H9 (cell line): ENCODE results near the gene ELAC2. TPM values are rescaled to one million over a fixed set of nuclear protein-coding genes. Genes with fewer than 3 reads are reported as not detected.

Experiments
- DNase-seq: peaks from one replicate; pipeline ENCODE4 v3.0.0-alpha.2; 2017
- H2AFZ ChIP-seq: one replicate; pipeline ENCODE4 v1.6.1; 2013; ENCODE audit warnings: mild to moderate bottlenecking, low read length, control low read depth, moderate library complexity
- H2AK5ac ChIP-seq: 2 replicates; pipeline ENCODE4 v1.6.1; 2013; ENCODE audit warnings: low read length, control low read depth, mixed read lengths; ENCODE audit not compliant: insufficient read length
- H2BK120ac ChIP-seq: one replicate; pipeline ENCODE4 v1.6.1; 2013; ENCODE audit warnings: low read depth, mild to moderate bottlenecking, low read length, control low read depth, inconsistent platforms; ENCODE audit not compliant: poor library complexity, severe bottlenecking
- H2BK12ac ChIP-seq: 2 replicates; pipeline ENCODE4 v1.6.1; 2013; ENCODE audit warnings: low read length, control low read depth, mixed read lengths, low read depth; ENCODE audit not compliant: insufficient read length
- H2BK15ac ChIP-seq: 2 replicates; pipeline ENCODE4 v1.6.1; 2013; ENCODE audit warnings: low read depth, low read length, control low read depth
- H2BK20ac ChIP-seq: one replicate; pipeline ENCODE4 v1.6.1; 2013; ENCODE audit warnings: low read depth, mild to moderate bottlenecking, low read length, control low read depth, inconsistent platforms; ENCODE audit not compliant: poor library complexity, severe bottlenecking
- H2BK5ac ChIP-seq: 2 replicates; pipeline ENCODE4 v1.6.1; 2013; ENCODE audit warnings: low read length, control low read depth, mixed read lengths; ENCODE audit not compliant: insufficient read length
- H3K14ac ChIP-seq: 2 replicates; pipeline ENCODE4 v1.6.1; 2013; ENCODE audit warnings: low read length, control low read depth; ENCODE audit not compliant: insufficient read depth
- H3K18ac ChIP-seq: 2 replicates; pipeline ENCODE4 v1.6.1; 2013; ENCODE audit warnings: low read depth, mild to moderate bottlenecking, mixed read lengths, low read length, control low read depth; ENCODE audit not compliant: insufficient read length
- H3K23ac ChIP-seq: 2 replicates; pipeline ENCODE4 v1.6.1; 2013; ENCODE audit warnings: low read length, control low read depth, mixed read lengths, low read depth; ENCODE audit not compliant: insufficient read length
- H3K23me2 ChIP-seq: 2 replicates; pipeline ENCODE4 v1.6.1; 2013; ENCODE audit warnings: low read depth, mild to moderate bottlenecking, mixed read lengths, low read length, control low read depth; ENCODE audit not compliant: insufficient read length, poor library complexity, severe bottlenecking
- H3K27ac ChIP-seq: 2 replicates; pipeline ENCODE4 v1.5.1; 2013; ENCODE audit warnings: low read length, control low read depth, mixed read lengths, low read depth; ENCODE audit not compliant: insufficient read length
- H3K27me3 ChIP-seq: 2 replicates; pipeline ENCODE4 v1.6.1; 2013; ENCODE audit warnings: low read length, control low read depth, inconsistent platforms; ENCODE audit not compliant: insufficient read depth
- H3K4ac ChIP-seq: 2 replicates; pipeline ENCODE4 v1.6.1; 2013; ENCODE audit warnings: low read depth, mild to moderate bottlenecking, control low read depth, inconsistent platforms, low read length, moderate library complexity
- H3K4me1 ChIP-seq: 2 replicates; pipeline ENCODE4 v1.6.1; 2013; ENCODE audit warnings: low read length, control low read depth, inconsistent platforms; ENCODE audit not compliant: insufficient read depth
- H3K4me2 ChIP-seq: 2 replicates; pipeline ENCODE4 v1.6.1; 2013; ENCODE audit warnings: low read length, control low read depth, mixed read lengths; ENCODE audit not compliant: insufficient read length, insufficient read depth
- H3K56ac ChIP-seq: 2 replicates; pipeline ENCODE4 v1.6.1; 2013; ENCODE audit warnings: low read depth, mild to moderate bottlenecking, mixed read lengths, low read length, control low read depth; ENCODE audit not compliant: insufficient read length
- H3K79me1 ChIP-seq: 2 replicates; pipeline ENCODE4 v1.6.1; 2013; ENCODE audit warnings: low read depth, mild to moderate bottlenecking, moderate library complexity, low read length, control low read depth, inconsistent platforms; ENCODE audit not compliant: insufficient read depth, poor library complexity, severe bottlenecking
- H3K79me2 ChIP-seq: 2 replicates; pipeline ENCODE4 v1.6.1; 2013; ENCODE audit warnings: low read length, control low read depth, inconsistent platforms; ENCODE audit not compliant: insufficient read depth
- H3K9ac ChIP-seq: 2 replicates; pipeline ENCODE4 v1.6.1; 2013; ENCODE audit warnings: low read length, control low read depth, mixed read lengths; ENCODE audit not compliant: insufficient read length; ENCODE audit errors: extremely low read depth
- H3K9me3 ChIP-seq: one replicate; pipeline ENCODE4 v1.6.1; 2013; ENCODE audit warnings: low read depth, low read length, inconsistent platforms; ENCODE audit not compliant: control insufficient read depth
- H3T11ph ChIP-seq: one replicate; pipeline ENCODE4 v1.6.1; 2013; ENCODE audit warnings: mild to moderate bottlenecking, low read length, control low read depth, inconsistent platforms
- H4K20me1 ChIP-seq: one replicate; pipeline ENCODE4 v1.6.1; 2013; ENCODE audit not compliant: control insufficient read depth, insufficient read length, insufficient read depth
- H4K5ac ChIP-seq: 2 replicates; pipeline ENCODE4 v1.6.1; 2013; ENCODE audit warnings: low read depth, mild to moderate bottlenecking, mixed read lengths, low read length, control low read depth; ENCODE audit not compliant: insufficient read length
- H4K8ac ChIP-seq: replicated peaks from 2 replicates; pipeline ENCODE4 v1.6.1; 2013; ENCODE audit warnings: low read length, control low read depth, mixed read lengths, low read depth; ENCODE audit not compliant: insufficient read length
- H4K91ac ChIP-seq: 2 replicates; pipeline ENCODE4 v1.6.1; 2013; ENCODE audit warnings: low read depth, mild to moderate bottlenecking, moderate library complexity, mixed read lengths, low read length, control low read depth; ENCODE audit not compliant: insufficient read length
- H3K27ac Mint-ChIP-seq, 3 experiments: 2 replicates in 2 of 3; 3 replicates in 1 of 3; pipeline ENCODE4 v1.8.0; 2020 to 2021; ENCODE audit warnings: mixed read lengths in 3 of 3, mild to moderate bottlenecking in 1 of 3, moderate library complexity in 1 of 3
- H3K27me3 Mint-ChIP-seq: 2 replicates; pipeline ENCODE4 v1.8.0; 2021; ENCODE audit warnings: low read depth, mild to moderate bottlenecking, moderate library complexity, mixed read lengths
- H3K36me3 Mint-ChIP-seq, 3 experiments: 2 replicates in 2 of 3; 3 replicates in 1 of 3; pipeline ENCODE4 v1.8.0; 2020 to 2021; ENCODE audit warnings: low read depth in 3 of 3, mixed read lengths in 3 of 3; ENCODE audit not compliant: insufficient read depth in 1 of 3
- H3K4me1 Mint-ChIP-seq, 2 experiments: 2 replicates each; pipeline ENCODE4 v1.8.0; 2020; ENCODE audit warnings: mixed read lengths in 2 of 2
- H3K4me3 Mint-ChIP-seq, 2 experiments: 2 replicates in 1 of 2; 3 replicates in 1 of 2; pipeline ENCODE4 v1.8.0; 2020 to 2021; ENCODE audit warnings: mild to moderate bottlenecking in 2 of 2, mixed read lengths in 2 of 2, moderate library complexity in 1 of 2
- H3K9me3 Mint-ChIP-seq, 2 experiments: 2 replicates in 1 of 2; 3 replicates in 1 of 2; pipeline ENCODE4 v1.8.0; 2020; ENCODE audit warnings: mild to moderate bottlenecking in 2 of 2, mixed read lengths in 2 of 2, moderate library complexity in 1 of 2
- WGBS: extraction: QIAGEN DNeasy Blood & Tissue Kit; methylation state at CpG from one replicate; pipeline ENCODE4 v1.1.7; 2013; ENCODE audit warnings: missing lambda C conversion rate, low lambda C conversion rate, mixed read lengths; ENCODE audit not compliant: insufficient read length; ENCODE audit errors: extremely low coverage; 5-methylcytosine and 5-hydroxymethylcytosine counted together
- total RNA-seq: library from RNA; stranded (reverse); gene quantifications from 2 replicates; pipeline ENCODE4 v1.2.1, GENCODE V29; 2021
- TF ChIP-seq, protein P1 (sequence below): fragments of 200-600 bp; sonication (generic); conservative IDR thresholded peaks from 3 replicates; pipeline ENCODE4 v1.8.0; 2021; ENCODE audit warnings: antibody characterized with exemption, mild to moderate bottlenecking

Gene ELAC2
- total RNA-seq, 1 experiment from 2014 or later = 90.7 TPM

DNA sequence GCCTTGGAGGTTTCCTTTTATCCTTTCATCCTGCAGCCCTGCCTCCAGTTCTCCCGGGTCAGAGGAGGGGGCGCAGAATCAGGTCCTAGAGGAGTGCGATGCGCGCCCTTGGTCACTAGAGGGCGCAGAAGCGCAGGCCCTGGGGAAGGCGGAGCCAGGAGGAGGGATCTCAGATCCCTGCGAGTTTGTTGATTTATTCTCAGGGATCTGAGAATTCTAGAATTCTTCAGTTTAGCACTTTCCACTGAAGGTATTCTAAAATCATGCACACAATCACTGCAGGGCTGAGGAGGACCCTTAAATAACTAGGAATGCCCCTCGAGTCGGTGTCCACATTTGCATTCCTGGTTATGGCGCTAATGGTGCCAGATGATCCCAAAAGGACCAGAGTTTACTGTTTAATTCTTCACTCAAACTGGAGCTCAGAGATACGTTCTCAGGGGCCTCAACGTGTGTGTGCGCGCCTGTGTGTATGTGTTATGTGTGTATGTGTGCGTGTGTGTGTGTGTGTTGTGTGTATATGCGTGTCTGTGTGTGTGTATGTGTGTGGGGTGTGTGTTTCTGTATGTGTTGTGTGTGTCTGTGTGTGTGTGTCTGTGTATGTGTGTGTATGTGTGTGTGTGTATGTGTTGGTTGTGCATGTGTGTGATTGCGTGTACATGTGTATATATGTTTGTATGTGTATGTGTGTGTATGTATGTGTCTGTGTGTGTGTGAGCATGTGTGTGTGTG lies 6.9 kb upstream of the ELAC2 start:
- H3K27ac Mint-ChIP-seq = no peak overlapping the region
- Histone ChIP-seq H2BK120ac (no peak overlapping the region), H2AFZ (no peak overlapping the region), H3K4ac (no peak overlapping the region), H4K8ac (no peak overlapping the region), H3K4me1 (no peaks in the 10 kb centered on the region; the same call in 1 of the 2 replicates), H2BK20ac (no peak overlapping the region), H2BK12ac (no peak overlapping the region), H2AK5ac (no peak overlapping the region), H3K79me1 (no peaks in the 10 kb centered on the region), H4K20me1 (no peaks in the 10 kb centered on the region), H3K18ac (no peak overlapping the region), H3K9me3 (no peaks in the 10 kb centered on the region), H3T11ph (no peak overlapping the region), H3K9ac (no peak overlapping the region), H2BK5ac (no peak overlapping the region), H3K27me3 (no peaks in the 10 kb centered on the region), H3K56ac (no peak overlapping the region), H2BK15ac (no peak overlapping the region), H4K5ac (no peak overlapping the region), H3K23ac (no peak overlapping the region), H3K79me2 (no peaks in the 10 kb centered on the region), H3K4me2 (peak overlapping the region; percentile 28), H4K91ac (no peak overlapping the region), H3K14ac (no peak overlapping the region), H3K23me2 (no peaks in the 10 kb centered on the region), H3K27ac (no peak overlapping the region)
- peaks cover 23 to 26% of the 10 kb centered on the region in 2 experiments for H3K4me1 Mint-ChIP-seq
- peaks cover 0 to 3% of the 10 kb centered on the region in 2 experiments; a peak in 3 of 5 replicates for H3K9me3 Mint-ChIP-seq
- DNase-seq = peak; percentile 92
- H3K27me3 Mint-ChIP-seq = peaks cover 4% of the 10 kb centered on the region
- no CpG with 5 or more reads among the region's 19 CpGs for WGBS
- H3K36me3 Mint-ChIP-seq = no peaks in the 10 kb centered on the region
- TF ChIP-seq, protein P1, sequence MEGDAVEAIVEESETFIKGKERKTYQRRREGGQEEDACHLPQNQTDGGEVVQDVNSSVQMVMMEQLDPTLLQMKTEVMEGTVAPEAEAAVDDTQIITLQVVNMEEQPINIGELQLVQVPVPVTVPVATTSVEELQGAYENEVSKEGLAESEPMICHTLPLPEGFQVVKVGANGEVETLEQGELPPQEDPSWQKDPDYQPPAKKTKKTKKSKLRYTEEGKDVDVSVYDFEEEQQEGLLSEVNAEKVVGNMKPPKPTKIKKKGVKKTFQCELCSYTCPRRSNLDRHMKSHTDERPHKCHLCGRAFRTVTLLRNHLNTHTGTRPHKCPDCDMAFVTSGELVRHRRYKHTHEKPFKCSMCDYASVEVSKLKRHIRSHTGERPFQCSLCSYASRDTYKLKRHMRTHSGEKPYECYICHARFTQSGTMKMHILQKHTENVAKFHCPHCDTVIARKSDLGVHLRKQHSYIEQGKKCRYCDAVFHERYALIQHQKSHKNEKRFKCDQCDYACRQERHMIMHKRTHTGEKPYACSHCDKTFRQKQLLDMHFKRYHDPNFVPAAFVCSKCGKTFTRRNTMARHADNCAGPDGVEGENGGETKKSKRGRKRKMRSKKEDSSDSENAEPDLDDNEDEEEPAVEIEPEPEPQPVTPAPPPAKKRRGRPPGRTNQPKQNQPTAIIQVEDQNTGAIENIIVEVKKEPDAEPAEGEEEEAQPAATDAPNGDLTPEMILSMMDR = peak; percentile 97
- peak overlapping the region; percentile 39 to 47; a peak in 4 of 5 replicates for H3K4me3 Mint-ChIP-seq
